SW480 (cell line): ENCODE results near the gene NSUN2.
A peak's percentile ranks its signal among the peaks of the same experiment; 100 is the strongest.

Experiments
- DNase-seq: peaks from one replicate; pipeline ENCODE4 v3.0.0-alpha.2; 2016; ENCODE audit warnings: low spot score

The NSUN2 gene

DNA sequence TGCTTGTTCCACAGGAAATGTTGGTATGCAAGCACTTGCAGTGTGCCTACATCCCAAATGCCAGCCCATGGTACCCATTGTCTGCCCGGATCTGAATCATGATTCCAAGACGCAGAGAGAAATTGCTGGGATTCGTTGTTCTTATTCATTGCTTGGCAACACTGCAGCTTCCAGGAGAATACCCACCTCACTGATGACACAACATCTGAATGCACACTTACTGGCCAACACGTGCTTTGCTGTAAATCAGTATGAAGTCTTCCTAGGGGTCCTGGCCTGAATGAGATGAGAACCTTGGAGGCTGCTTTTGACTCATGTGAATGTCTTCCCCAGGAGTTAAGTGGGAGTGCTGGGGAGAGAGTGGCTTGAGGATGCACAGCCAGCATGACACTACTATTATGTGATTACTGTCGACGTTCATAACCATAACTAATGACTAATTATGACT is 12.0 kb upstream of the NSUN2 start:
- DNase-seq: no peak

- DNase-seq: no peak
These were observed 9.8 kb upstream of the NSUN2 start for GRCh38 chr5:6642655-6643054.

- DNase-seq: no peak
These were observed 5.4 kb upstream of the NSUN2 start for GRCh38 chr5:6638236-6638635.

DNA sequence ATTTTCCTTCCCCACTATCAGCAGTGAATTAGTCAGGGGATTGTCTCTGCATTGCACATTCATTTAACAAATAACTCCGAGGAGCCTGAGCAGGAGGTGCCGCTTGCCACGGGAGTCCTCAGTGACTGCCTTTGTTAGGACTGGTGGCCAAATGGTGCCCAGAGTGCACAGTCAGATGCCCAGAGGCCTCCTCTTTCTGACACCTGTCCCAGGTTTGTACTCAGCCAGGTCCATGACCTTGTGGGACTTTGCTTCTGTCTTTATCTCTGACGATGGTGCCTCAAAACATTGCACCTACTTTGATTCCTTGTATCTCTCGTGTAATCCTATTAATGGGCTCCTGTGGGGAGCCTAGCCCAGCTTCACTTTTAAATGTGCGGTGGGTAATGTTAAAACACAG is 4.7 kb upstream of the NSUN2 start:
- DNase-seq: no peak

DNA sequence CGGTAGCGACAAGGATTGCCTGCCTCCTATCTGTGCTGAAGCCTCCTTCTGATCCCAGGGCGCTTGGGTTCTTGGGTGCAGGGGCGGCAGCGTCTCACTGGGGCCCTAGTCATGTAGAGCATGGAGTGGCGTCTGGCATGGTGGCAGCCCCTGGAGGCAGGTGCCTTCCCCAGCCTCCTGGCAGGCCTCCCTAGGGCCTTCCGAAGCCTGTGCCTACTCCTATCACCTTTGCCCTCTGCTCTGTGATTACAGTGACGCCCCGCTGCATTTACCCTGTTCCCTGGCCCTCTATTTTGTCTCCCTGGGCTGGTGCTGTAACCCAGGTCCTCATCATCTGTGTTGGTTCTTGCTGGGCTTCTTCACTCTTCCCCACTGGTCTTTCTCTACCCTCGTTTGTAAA is 4.2 kb upstream of the NSUN2 start:
- DNase-seq: no peak

DNA sequence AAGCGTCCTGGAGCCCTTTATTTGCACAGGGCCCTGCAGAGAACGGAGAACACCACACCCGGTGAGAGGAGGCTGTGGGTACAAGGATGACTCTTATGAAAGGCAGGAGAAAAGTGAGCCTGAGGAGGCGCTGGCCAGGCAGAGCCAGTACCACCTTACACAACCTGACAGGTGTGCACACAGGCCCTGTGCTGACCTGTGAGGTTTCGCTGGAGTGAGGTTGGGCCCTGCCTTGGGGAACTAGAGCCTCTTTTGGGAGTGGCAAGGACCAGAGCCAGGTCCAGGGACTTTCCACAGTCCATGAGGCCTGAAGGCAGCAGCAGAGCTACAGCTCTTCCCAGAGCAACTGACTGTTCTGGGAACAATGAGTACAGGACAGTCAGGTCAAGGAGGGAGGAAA is 3.4 kb upstream of the NSUN2 start:
- DNase-seq: no peak

- DNase-seq: no peak
These were observed 2.1 kb upstream of the NSUN2 start for GRCh38 chr5:6634788-6635430.

- DNase-seq: peak; percentile 28
These were observed 1.5 kb upstream of the NSUN2 start for GRCh38 chr5:6634306-6634705.

- DNase-seq: peak; percentile 73
These were observed 813 bp upstream of the NSUN2 start for GRCh38 chr5:6633469-6634245.

GRCh38 chr5:6632324-6632887 is 438 bp downstream of the NSUN2 start:
- peak; percentile 66 for DNase-seq

- no peak for DNase-seq
These were observed 1.4 kb downstream of the NSUN2 start for GRCh38 chr5:6631441-6631840.

- no peak for DNase-seq
These were observed 6.3 kb downstream of the NSUN2 start for GRCh38 chr5:6626508-6626907.

GRCh38 chr5:6623941-6624340 is 8.9 kb downstream of the NSUN2 start:
- DNase-seq: no peak

GRCh38 chr5:6623228-6623627 is 9.6 kb downstream of the NSUN2 start:
- no peak for DNase-seq

DNA sequence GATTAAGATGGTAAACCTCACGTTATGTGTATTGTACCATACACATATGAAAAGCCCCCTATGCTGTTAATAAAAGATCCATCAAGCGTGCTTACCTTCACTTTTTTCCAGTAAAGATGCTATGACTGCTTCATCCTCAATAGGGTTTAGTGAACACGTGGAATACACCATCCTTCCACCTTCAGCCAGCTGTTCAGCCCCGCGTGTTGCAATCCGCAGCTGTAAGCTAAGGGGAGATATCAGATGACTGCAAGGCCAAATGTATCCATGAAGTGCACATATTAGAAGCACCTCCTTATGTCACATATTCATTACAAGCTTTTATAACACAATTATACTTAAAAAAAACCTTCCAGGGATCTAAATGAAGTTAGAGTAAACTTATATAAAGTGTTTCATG is 16.2 kb downstream of the NSUN2 start:
- DNase-seq: no peak

DNA sequence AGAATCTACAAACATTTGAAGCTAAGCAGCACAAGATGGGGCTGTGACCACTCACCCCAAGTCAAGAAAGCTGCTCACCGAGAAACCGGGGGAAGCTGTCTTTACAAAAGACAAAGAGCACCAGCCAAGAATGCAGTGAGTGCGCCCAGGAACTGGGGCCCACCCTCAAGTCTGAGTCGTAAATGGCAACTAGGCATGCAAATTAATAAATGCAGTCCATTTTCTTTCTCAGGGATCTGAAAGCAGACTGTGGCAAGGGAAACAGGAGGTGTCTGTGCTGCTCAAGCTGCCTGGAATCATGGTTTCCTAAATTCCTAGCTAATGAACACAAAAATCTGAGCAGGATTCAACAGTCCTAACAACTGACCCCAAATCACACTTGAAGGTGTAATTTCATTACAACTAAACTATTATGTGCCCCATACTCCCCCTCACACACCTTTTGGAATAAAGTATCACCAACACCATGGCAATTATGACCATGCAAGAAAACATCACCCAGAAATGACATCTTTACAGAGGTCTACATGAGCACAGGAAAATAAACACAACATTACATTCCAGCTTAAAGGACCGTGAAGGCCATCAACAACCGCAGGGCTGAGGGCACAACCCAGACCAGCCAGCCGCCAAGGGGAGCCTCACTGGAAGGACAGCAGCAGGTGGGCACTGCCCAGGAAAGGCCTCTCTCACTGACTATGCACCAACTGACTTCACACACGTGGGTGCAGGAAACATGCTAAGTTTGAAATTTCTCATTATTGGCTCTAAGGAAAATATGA is 17.6 kb downstream of the NSUN2 start:
- no peak for DNase-seq

- DNase-seq: no peak
These were observed 21.2 kb downstream of the NSUN2 start for GRCh38 chr5:6611334-6612256.

DNA sequence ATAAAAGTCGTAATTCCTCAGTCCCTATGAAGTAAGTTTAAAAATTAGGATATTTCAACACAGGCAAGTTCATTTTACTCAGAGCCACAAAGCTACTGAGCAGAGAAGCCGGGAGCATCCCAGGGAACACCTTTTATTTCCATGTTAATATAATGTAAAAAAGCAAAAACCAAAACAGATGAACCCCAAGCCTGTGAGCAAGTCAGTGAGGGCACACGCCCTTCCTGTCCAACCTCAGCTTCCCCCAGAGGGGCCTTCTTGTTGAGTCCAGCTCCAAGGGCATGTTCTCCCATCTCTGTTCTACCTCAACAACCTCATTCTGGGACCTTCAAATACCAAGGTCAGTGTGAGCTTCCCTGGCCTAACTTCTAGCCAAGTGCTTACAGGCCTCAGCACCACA is 24.8 kb downstream of the NSUN2 start:
- no peak for DNase-seq

DNA sequence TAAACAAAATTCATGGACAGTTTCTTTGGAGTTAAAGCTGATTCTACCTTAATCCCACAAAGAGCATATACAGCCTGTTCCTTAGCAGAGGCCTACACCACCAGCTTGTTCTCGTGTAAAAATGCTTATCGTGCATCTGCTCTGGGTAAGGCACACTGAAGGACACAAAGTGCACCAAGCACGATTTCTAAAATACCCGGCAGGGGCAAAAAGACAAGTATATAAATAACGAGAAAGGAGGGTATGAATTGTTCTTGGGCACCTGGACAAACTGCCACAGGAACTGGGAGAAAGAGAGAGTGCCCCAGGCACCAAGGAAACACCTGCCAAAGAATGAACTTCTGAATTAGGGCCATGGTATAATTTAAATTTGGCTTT is 25.3 kb downstream of the NSUN2 start:
- DNase-seq: no peak

DNA sequence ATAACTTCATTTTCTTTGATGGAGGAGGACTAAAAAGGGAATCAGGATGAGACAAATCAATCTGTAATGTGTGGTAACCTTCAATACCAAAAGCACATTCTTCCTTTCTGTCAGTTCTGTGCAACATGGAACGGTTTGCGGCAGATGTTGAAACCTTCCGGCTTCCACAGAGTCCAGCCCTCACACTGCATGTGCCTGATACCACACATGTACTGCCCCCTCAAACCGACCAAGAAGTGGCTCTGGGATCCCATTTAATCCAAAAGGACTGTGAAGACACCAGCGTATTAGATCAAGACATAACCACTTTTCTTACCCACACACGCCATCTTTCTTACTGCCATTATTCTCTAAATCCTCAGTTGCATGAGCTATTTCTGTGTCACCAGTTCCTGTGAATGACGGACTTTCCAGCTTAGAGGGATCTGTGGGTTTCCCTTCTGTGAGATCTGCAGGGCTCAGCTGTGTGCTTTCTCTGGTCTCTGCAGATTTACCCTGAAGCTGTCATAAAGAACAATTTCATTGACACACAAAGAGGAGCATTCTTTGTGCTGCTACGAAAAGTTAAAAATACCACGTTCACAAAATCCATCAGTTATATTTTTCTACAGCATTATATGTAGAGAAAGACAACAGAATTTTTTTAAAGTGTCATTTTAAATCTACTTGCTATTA is 25.8 kb downstream of the NSUN2 start:
- no peak for DNase-seq

DNA sequence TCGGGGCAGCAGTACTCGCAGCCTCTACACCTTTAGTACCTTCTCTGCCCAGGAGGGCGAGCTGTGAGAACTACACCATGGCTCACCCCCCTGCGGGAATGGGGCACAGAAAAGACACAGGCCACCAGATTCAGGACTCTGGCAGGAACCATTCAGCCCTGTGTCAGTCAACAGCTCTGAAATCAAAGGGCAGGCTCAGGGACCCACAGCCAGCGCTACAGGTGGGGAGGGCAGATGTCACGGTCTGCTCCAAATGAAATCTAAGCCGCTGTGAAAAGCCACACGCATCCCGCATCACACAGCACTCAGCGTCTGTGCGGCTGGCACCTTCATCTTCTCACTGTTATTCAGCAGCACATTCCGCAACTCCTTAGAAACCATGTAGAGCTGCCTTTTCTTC is 27.9 kb downstream of the NSUN2 start:
- no peak for DNase-seq
